ENCODE data around the gene ZDHHC23.

GRCh38 chr3:113927556-113927955 is 20.3 kb upstream of the ZDHHC23 start:
- TF ChIP-seq CTCF (IDR thresholded peaks at IDR 0.05) = no peak
- no peak for TF ChIP-seq POLR2A (IDR thresholded peaks at IDR 0.05)

Data from adrenal gland (tissue), 5 donors.